Measurements from ENCODE around the gene ADGRG3. TPM values are rescaled to one million over a fixed set of nuclear protein-coding genes. Genes with fewer than 3 reads are reported as not detected.

ADGRG3 gene
- total and polyA plus RNA-seq, 9 of the 15 experiments (the other 6 are each of a cell fraction or from before 2014, with no cell fraction given) = 0.09 to 0.52 (median 0.14) TPM; not detected in 3

DNA sequence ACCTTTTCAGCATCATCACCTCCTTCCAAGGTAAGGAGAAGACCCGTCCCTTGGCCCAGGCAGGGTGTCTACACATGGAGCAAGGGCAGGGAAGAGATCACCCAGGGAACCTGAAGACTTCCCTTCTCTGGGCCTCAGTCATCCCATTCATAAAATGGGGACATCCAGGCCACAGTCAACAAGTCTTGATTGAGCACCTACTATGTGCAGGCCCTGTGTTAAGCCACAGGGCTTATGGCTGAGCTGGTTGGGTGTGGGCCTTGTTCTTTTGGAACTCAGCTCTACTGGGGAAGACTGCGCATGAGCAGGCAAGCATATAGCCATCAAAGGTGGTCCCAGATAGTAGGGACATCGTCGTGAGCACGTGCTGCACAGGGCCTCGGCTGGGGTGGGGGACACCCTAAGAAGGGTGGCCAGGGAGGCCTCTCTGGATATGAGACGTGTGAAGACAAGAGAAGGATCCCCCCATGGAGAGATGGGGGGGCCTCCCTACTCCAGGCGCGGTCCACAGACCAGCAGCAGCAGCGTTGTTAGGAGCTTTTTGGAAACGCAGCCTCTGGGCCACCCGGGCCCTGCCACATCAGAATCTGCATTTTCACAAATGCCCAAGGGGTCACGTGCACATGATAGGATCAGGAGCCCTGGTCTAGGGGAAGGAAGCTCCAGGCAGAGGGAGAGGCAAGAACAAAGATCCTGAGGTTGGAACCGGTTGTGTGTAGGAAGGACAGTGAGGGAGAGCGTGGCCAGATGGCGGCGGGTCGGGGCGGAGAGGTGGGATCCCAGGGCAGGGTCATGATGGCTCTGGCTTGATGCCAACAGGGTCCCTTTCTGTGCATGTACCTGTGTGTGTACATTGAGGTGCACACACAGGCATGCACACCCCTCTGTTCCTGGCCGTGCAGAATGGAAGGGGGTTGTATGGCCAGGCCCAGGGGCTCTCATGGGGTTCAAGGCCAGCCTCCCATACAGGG is 5.9 kb upstream of the ADGRG3 start (continued):
- TF ChIP-seq PTRF (tag; IDR thresholded peaks at IDR 0.05) (no peak), HDAC2 (IDR thresholded peaks at IDR 0.05) (0 out of 2 replicates have a peak, but pooled peaks have one; percentile 38), NCOA2 (IDR thresholded peaks at IDR 0.05; ENCODE audit: partially characterized antibody in 2 of 2) (no peak), TAF15 (IDR thresholded peaks at IDR 0.05; ENCODE audit: low read depth, low read length) (no peak), ZBTB1 (CRISPR knock-in tag; IDR thresholded peaks at IDR 0.05; ENCODE audit: borderline replicate concordance, low read depth) (no peak), BCOR (IDR thresholded peaks at IDR 0.05) (peak; percentile 55; the same call in 1 of the 2 replicates), REST (IDR thresholded peaks at IDR 0.05; ENCODE audit: borderline replicate concordance) (no peak), REST (CRISPR knock-in tag; IDR thresholded peaks at IDR 0.05; ENCODE audit: low read depth) (no peak), ATF6 (CRISPR knock-in tag; IDR thresholded peaks at IDR 0.05) (no peak), CBX2 (IDR thresholded peaks at IDR 0.05; ENCODE audit: insufficient read depth, low read length, poor library complexity, severe bottlenecking) (no peak), ARID2 (IDR thresholded peaks at IDR 0.05) (no peak), SMARCB1 (IDR thresholded peaks at IDR 0.05; ENCODE audit: insufficient read length, low read depth) (no peak), RBM25 (IDR thresholded peaks at IDR 0.05; ENCODE audit: low read depth, low read length, severe bottlenecking) (peak; percentile 36), KLF13 (tag; IDR thresholded peaks at IDR 0.05; ENCODE audit: borderline replicate concordance, low read depth) (no peak), FOXA3 (CRISPR knock-in tag; conservative IDR thresholded peaks at IDR 0.05 in 1 of 2, IDR thresholded peaks at IDR 0.05 in 1 of 2) (no peak)
- TF ChIP-seq, protein P1, sequence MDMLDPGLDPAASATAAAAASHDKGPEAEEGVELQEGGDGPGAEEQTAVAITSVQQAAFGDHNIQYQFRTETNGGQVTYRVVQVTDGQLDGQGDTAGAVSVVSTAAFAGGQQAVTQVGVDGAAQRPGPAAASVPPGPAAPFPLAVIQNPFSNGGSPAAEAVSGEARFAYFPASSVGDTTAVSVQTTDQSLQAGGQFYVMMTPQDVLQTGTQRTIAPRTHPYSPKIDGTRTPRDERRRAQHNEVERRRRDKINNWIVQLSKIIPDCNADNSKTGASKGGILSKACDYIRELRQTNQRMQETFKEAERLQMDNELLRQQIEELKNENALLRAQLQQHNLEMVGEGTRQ (CRISPR knock-in tag; IDR thresholded peaks at IDR 0.05) = peak; percentile 56
